Superior temporal gyrus (tissue), 1 donor: ENCODE results near the gene KLHL35.
A peak's percentile ranks its signal among the peaks of the same experiment; 100 is the strongest.
"Not testable (repeated sequence)": the region's sequence is repeated elsewhere in the genome, so short reads cannot be mapped to it uniquely, and the experiment has no call there.

Experiments used
- DNase-seq: peaks from one replicate; pipeline ENCODE4 v3.0.0-alpha.2; 2016; ENCODE audit errors: extremely low spot score

The KLHL35 gene

GRCh38 chr11:75389925-75390324 is 43.1 kb downstream of the KLHL35 start:
- DNase-seq = no peak

GRCh38 chr11:75389276-75389605 is 43.8 kb downstream of the KLHL35 start:
- DNase-seq = no peak

- DNase-seq = peak; percentile 89
Measured at GRCh38 chr11:75388386-75389275, 44.4 kb downstream of the KLHL35 start.

GRCh38 chr11:75387736-75388294 is 45.2 kb downstream of the KLHL35 start:
- no peak for DNase-seq

- no peak for DNase-seq
Measured at GRCh38 chr11:75386942-75387630, 45.9 kb downstream of the KLHL35 start.

GRCh38 chr11:75384438-75385080 is 48.4 kb downstream of the KLHL35 start:
- DNase-seq = peak; percentile 94

GRCh38 chr11:75383246-75383645 is 49.8 kb downstream of the KLHL35 start:
- DNase-seq = no peak

GRCh38 chr11:75380716-75381420 is 52.1 kb downstream of the KLHL35 start:
- DNase-seq = no peak

- no peak for DNase-seq
Measured at GRCh38 chr11:75380245-75380644, 52.8 kb downstream of the KLHL35 start.

- DNase-seq = not testable (repeated sequence)
Measured at GRCh38 chr11:75378776-75379175, 54.2 kb downstream of the KLHL35 start.

- DNase-seq = no peak
Measured at GRCh38 chr11:75376175-75376574, 56.8 kb downstream of the KLHL35 start.

- no peak for DNase-seq
Measured at GRCh38 chr11:75375626-75376025, 57.4 kb downstream of the KLHL35 start.

GRCh38 chr11:75374646-75375045 is 58.4 kb downstream of the KLHL35 start:
- no peak for DNase-seq

- DNase-seq = no peak
Measured at GRCh38 chr11:75373201-75373600, 59.8 kb downstream of the KLHL35 start.
